ENCODE results near the gene CCL2. TPM values are rescaled to one million over a fixed set of nuclear protein-coding genes. Genes with fewer than 3 reads are reported as not detected.

Gene CCL2
- total and polyA plus RNA-seq, 2 of the 8 experiments (the other 6 are each of a cell fraction or from before 2014, with no cell fraction given), result 3.0 to 3.7 TPM

- Histone ChIP-seq H2BK120ac (replicated peaks; ENCODE audit: low read depth, low read length) (peak overlapping the region; percentile 6), H4K91ac (replicated peaks; ENCODE audit: insufficient read length, low read length) (peak overlapping the region; percentile 25), H3K4me2 (ENCODE audit: insufficient read depth in 1 of 2, low read depth in 2 of 2, low read length in 2 of 2) (peak overlapping the region; percentile 74 to 94), H3K18ac (ENCODE audit: extremely low read depth, low read length) (peak overlapping the region; percentile 73), H2BK12ac (ENCODE audit: low read depth, low read length) (peak overlapping the region; percentile 20; the same call in 1 of the 2 replicates), H4K5ac (ENCODE audit: insufficient read length, low read depth, low read length) (peak overlapping the region; percentile 38), H3K27ac (ENCODE audit: low read depth, low read length) (peak overlapping the region; percentile 32; the same call in 1 of the 2 replicates), H3K14ac (ENCODE audit: insufficient read length) (no peak overlapping the region), H2BK15ac (ENCODE audit: low read length) (no peak overlapping the region; the same call in 1 of the 2 replicates), H3K36me3 (ENCODE audit: control insufficient read depth in 2 of 4, insufficient read depth in 4 of 4, low read length in 3 of 4) (no peaks in the 10 kb centered on the region), H3K23me2 (ENCODE audit: low read depth, low read length) (peaks cover 6% of the 10 kb centered on the region; the same call in 1 of the 2 replicates), H3K56ac (replicated peaks; ENCODE audit: insufficient read length, low read depth, low read length) (no peak overlapping the region), H4K20me1 (replicated peaks in 1 of 2; ENCODE audit: control insufficient read depth in 1 of 2, insufficient read depth in 2 of 2, low read length in 2 of 2) (no peaks in the 10 kb centered on the region), H2AFZ (ENCODE audit: low read length) (peak overlapping the region; percentile 79), H2BK5ac (ENCODE audit: low read depth, low read length) (peak overlapping the region; percentile 60; the same call in 1 of the 2 replicates), H3K4me3 (ENCODE audit: extremely low read depth in 1 of 4, insufficient read depth in 2 of 4, low read depth in 3 of 4, low read length in 4 of 4) (peak overlapping the region; percentile 25 to 53 (median 44); a peak in 7 of 8 replicates), H4K8ac (ENCODE audit: extremely low read depth, insufficient read depth, low read length) (0 out of 2 replicates have a peak overlapping the region, but pooled peaks have one; percentile 43), H3K4me1 (replicated peaks in 1 of 4; ENCODE audit: control insufficient read depth in 3 of 4, insufficient read depth in 4 of 4, low read length in 3 of 4) (peaks cover 4 to 11% (median 7%) of the 10 kb centered on the region in 4 experiments; a peak in 6 of 7 replicates), H3K23ac (ENCODE audit: insufficient read length) (no peak overlapping the region), H3K27me3 (replicated peaks in 1 of 4; ENCODE audit: control insufficient read depth in 3 of 4, extremely low read depth in 1 of 4, insufficient read depth in 3 of 4, low read length in 3 of 4) (no peaks in the 10 kb centered on the region), H3K79me2 (ENCODE audit: control insufficient read depth in 1 of 2, insufficient read depth in 2 of 2, low read length in 2 of 2) (no peaks in the 10 kb centered on the region), H3K9me3 (ENCODE audit: insufficient read depth in 2 of 2, low read depth in 1 of 2, low read length in 1 of 2) (no peaks in the 10 kb centered on the region), H3K79me1 (ENCODE audit: low read depth, low read length) (no peaks in the 10 kb centered on the region), H3K4ac (replicated peaks; ENCODE audit: insufficient read length, low read depth, low read length) (no peak overlapping the region), H3K9ac (replicated peaks in 1 of 4; ENCODE audit: extremely low read depth in 1 of 4, low read depth in 3 of 4, low read length in 3 of 4) (no peak overlapping the region), H2BK20ac (ENCODE audit: low read length) (peak overlapping the region; percentile 52; the same call in 1 of the 2 replicates), H2AK5ac (ENCODE audit: low read depth, low read length) (no peak overlapping the region)
- POLR2A ChIA-PET (ENCODE audit: partially characterized antibody), result interaction anchor here (1.2 kb wide), 1 partner anchor 43 kb away, joined by 3 read pairs; no protein-coding TSS in a partner anchor
- DNase-seq (ENCODE audit: low read depth in 1 of 2, low spot score in 2 of 2) (no peak), FAIRE-seq (no peak)
- WGBS, 2 experiments (ENCODE audit: extremely low coverage in 1 of 2, insufficient coverage in 1 of 2, insufficient read length in 1 of 2, insufficient replicate concordance in 2 of 2, low coverage in 1 of 2, low lambda C conversion rate in 2 of 2, missing lambda C conversion rate in 1 of 2), result 44% methylated on average over 5 of the region's 5 CpGs; no CpG with 5 or more reads in 1 of the 2 experiments
- CTCF ChIA-PET (ENCODE audit: partially characterized antibody), result interaction anchor here (0.7 to 3.6 kb wide), 6 partner anchors 17 to 106 kb away, joined by 3 to 22 read pairs (median 6); partner anchors contain the start of gene CCL1
- TF ChIP-seq SAP30 (IDR thresholded peaks at IDR 0.05; ENCODE audit: insufficient read depth, insufficient replicate concordance, low read length), result no peak
- peak; percentile 4 for TF ChIP-seq KDM4A (IDR thresholded peaks at IDR 0.05; ENCODE audit: low read depth, low read length, severe bottlenecking)
- no peak for TF ChIP-seq YY1 (IDR thresholded peaks at IDR 0.05; ENCODE audit: low read depth, low read length)
- TF ChIP-seq MAX (IDR thresholded peaks at IDR 0.05), result no peak
These were observed 272 bp downstream of the CCL2 start for GRCh38 chr17:34255381-34255732.
